ENCODE measurements around the gene WBP4. TPM values are rescaled to one million over a fixed set of nuclear protein-coding genes. Genes with fewer than 3 reads are reported as not detected.

The WBP4 gene
- total and polyA plus RNA-seq, 2 of the 13 experiments (the other 11 are each of a cell fraction or from before 2014, with no cell fraction given) = 6.7 to 11.7 TPM

- TF ChIP-seq ZNF501 (CRISPR knock-in tag; IDR thresholded peaks at IDR 0.05) (no peak; the same call in 1 of the 2 replicates), ZNF24 (IDR thresholded peaks at IDR 0.05) (no peak), ZNF781 (CRISPR knock-in tag; IDR thresholded peaks at IDR 0.05; ENCODE audit: borderline replicate concordance, not compliant biosample characterization) (peak; percentile 33), ELF3 (CRISPR knock-in tag; IDR thresholded peaks at IDR 0.05) (peak; percentile 45; the same call in 1 of the 2 replicates), ZNF10 (CRISPR knock-in tag; IDR thresholded peaks at IDR 0.05; ENCODE audit: borderline replicate concordance, low read depth) (no peak), SOX6 (IDR thresholded peaks at IDR 0.05) (no peak), SOX6 (CRISPR knock-in tag; IDR thresholded peaks at IDR 0.05) (peak; percentile 52), ZBTB1 (CRISPR knock-in tag; IDR thresholded peaks at IDR 0.05; ENCODE audit: borderline replicate concordance) (no peak), RCOR2 (CRISPR knock-in tag; IDR thresholded peaks at IDR 0.05) (no peak), NRL (CRISPR knock-in tag; IDR thresholded peaks at IDR 0.05; ENCODE audit: borderline replicate concordance) (no peak; the same call in 1 of the 2 replicates), ZNF543 (CRISPR knock-in tag; IDR thresholded peaks at IDR 0.05) (peak; percentile 42; the same call in 1 of the 2 replicates), AGO2 (optimal IDR thresholded peaks at IDR 0.05; ENCODE audit: low read depth, low read length) (peak; percentile 89), KLF15 (CRISPR knock-in tag; IDR thresholded peaks at IDR 0.05; ENCODE audit: borderline replicate concordance) (no peak), THAP11 (CRISPR knock-in tag; IDR thresholded peaks at IDR 0.05) (peak; percentile 90), ELK4 (CRISPR knock-in tag; IDR thresholded peaks at IDR 0.05; ENCODE audit: borderline replicate concordance) (no peak), PAX8 (CRISPR knock-in tag; IDR thresholded peaks at IDR 0.05; ENCODE audit: borderline replicate concordance) (0 out of 2 replicates have a peak, but pooled peaks have one; percentile 85), TSC22D2 (CRISPR knock-in tag; IDR thresholded peaks at IDR 0.05; ENCODE audit: borderline replicate concordance) (no peak), ZNF75D (CRISPR knock-in tag; IDR thresholded peaks at IDR 0.05; ENCODE audit: borderline replicate concordance) (0 out of 2 replicates have a peak, but pooled peaks have one; percentile 64)
- TF ChIP-seq, protein P1, sequence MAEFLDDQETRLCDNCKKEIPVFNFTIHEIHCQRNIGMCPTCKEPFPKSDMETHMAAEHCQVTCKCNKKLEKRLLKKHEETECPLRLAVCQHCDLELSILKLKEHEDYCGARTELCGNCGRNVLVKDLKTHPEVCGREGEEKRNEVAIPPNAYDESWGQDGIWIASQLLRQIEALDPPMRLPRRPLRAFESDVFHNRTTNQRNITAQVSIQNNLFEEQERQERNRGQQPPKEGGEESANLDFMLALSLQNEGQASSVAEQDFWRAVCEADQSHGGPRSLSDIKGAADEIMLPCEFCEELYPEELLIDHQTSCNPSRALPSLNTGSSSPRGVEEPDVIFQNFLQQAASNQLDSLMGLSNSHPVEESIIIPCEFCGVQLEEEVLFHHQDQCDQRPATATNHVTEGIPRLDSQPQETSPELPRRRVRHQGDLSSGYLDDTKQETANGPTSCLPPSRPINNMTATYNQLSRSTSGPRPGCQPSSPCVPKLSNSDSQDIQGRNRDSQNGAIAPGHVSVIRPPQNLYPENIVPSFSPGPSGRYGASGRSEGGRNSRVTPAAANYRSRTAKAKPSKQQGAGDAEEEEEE (CRISPR knock-in tag; IDR thresholded peaks at IDR 0.05; ENCODE audit: borderline replicate concordance) = no peak
- TF ChIP-seq, protein P2, sequence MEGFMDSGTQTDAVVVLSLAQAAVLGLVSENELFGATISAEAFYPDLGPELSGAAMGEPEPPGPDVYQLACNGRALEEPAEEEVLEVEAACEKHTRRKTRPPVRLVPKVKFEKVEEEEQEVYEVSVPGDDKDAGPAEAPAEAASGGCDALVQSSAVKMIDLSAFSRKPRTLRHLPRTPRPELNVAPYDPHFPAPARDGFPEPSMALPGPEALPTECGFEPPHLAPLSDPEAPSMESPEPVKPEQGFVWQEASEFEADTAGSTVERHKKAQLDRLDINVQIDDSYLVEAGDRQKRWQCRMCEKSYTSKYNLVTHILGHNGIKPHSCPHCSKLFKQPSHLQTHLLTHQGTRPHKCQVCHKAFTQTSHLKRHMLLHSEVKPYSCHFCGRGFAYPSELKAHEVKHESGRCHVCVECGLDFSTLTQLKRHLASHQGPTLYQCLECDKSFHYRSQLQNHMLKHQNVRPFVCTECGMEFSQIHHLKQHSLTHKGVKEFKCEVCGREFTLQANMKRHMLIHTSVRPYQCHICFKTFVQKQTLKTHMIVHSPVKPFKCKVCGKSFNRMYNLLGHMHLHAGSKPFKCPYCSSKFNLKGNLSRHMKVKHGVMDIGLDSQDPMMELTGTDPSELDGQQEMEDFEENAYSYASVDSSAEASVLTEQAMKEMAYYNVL (CRISPR knock-in tag; IDR thresholded peaks at IDR 0.05; ENCODE audit: borderline replicate concordance) = no peak
- TF ChIP-seq, protein P3, sequence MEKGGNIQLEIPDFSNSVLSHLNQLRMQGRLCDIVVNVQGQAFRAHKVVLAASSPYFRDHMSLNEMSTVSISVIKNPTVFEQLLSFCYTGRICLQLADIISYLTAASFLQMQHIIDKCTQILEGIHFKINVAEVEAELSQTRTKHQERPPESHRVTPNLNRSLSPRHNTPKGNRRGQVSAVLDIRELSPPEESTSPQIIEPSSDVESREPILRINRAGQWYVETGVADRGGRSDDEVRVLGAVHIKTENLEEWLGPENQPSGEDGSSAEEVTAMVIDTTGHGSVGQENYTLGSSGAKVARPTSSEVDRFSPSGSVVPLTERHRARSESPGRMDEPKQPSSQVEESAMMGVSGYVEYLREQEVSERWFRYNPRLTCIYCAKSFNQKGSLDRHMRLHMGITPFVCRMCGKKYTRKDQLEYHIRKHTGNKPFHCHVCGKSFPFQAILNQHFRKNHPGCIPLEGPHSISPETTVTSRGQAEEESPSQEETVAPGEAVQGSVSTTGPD (CRISPR knock-in tag; IDR thresholded peaks at IDR 0.05) = no peak
Measured at GRCh38 chr13:41061075-41061913, at the start of gene WBP4 (continued).

Measured in HepG2 (cell line).